SHP77 treated with DMSO at 0.1 percent for 48 hours (cell line): ENCODE results near the gene SLC32A1.

ENCODE experiments used
- DNase-seq: peaks from one replicate; lab custom pipeline; 2025; lab: John Stamatoyannopoulos, UW

Gene SLC32A1

GRCh38 chr20:38725931-38726803, 1.9 kb downstream of the SLC32A1 start:
- no peak for DNase-seq

- no peak for DNase-seq
Observed at GRCh38 chr20:38726804-38727606, 2.7 kb downstream of the SLC32A1 start.

- DNase-seq, result no peak
Observed at GRCh38 chr20:38727607-38728190, 3.4 kb downstream of the SLC32A1 start.

- no peak for DNase-seq
Observed at GRCh38 chr20:38728191-38728781, 4.0 kb downstream of the SLC32A1 start.

- DNase-seq, result no peak
Observed at GRCh38 chr20:38728911-38729642, 4.8 kb downstream of the SLC32A1 start.

GRCh38 chr20:38729767-38730166, 5.5 kb downstream of the SLC32A1 start:
- no peak for DNase-seq

- no peak for DNase-seq
Observed at GRCh38 chr20:38730167-38730988, 6.1 kb downstream of the SLC32A1 start.

- no peak for DNase-seq
Observed at GRCh38 chr20:38730989-38731737, 6.9 kb downstream of the SLC32A1 start.

GRCh38 chr20:38731738-38732113, 7.4 kb downstream of the SLC32A1 start:
- DNase-seq, result no peak

GRCh38 chr20:38732981-38733380, 8.7 kb downstream of the SLC32A1 start:
- no peak for DNase-seq

- no peak for DNase-seq
Observed at GRCh38 chr20:38735172-38735571, 10.9 kb downstream of the SLC32A1 start.

GRCh38 chr20:38737887-38738286, 13.6 kb downstream of the SLC32A1 start:
- DNase-seq, result no peak

- DNase-seq, result no peak
Observed at GRCh38 chr20:38745757-38746156, 21.5 kb downstream of the SLC32A1 start.

- DNase-seq, result no peak
Observed at GRCh38 chr20:38747495-38748096, 23.3 kb downstream of the SLC32A1 start.

- peak; percentile 83 for DNase-seq
Observed at GRCh38 chr20:38748097-38748860, 24.0 kb downstream of the SLC32A1 start, which contains the start of gene ACTR5. TSS of gene ACTR5 (plus strand) at chr20:38748460. CDS start at chr20:38748479, 19 bp downstream.

GRCh38 chr20:38748861-38749149, 24.5 kb downstream of the SLC32A1 start:
- no peak for DNase-seq

GRCh38 chr20:38751360-38751976, 27.2 kb downstream of the SLC32A1 start:
- no peak for DNase-seq

GRCh38 chr20:38752029-38752428, 27.7 kb downstream of the SLC32A1 start:
- DNase-seq, result no peak
